GM10248 (cell line): ENCODE measurements around the gene LGALS3BP.

Experiments used
- CTCF ChIA-PET: fragments of 300-600 bp; sonication (Branson Sonifier 250); formaldehyde crosslinking; extraction: SDS; loops from one replicate; lab custom pipeline; 2021; ENCODE audit warnings: antibody characterized with exemption; lab: Yijun Ruan, JAX
- POLR2A ChIA-PET: fragments of 350-650 bp; sonication (Branson Sonifier 250); formaldehyde crosslinking; extraction: SDS; loops from one replicate; lab custom pipeline; 2020; ENCODE audit warnings: antibody characterized with exemption; lab: Yijun Ruan, JAX
- DNase-seq: peaks from one replicate; pipeline ENCODE4 v3.0.0; 2012; ENCODE audit errors: extremely low spot score
- TF ChIP-seq, protein P1 (sequence below): IDR thresholded peaks from 2 replicates; pipeline ENCODE4 v1.5.1; 2012; ENCODE audit warnings: mild to moderate bottlenecking, low read depth; ENCODE audit errors: extremely low read depth, missing control alignments, control extremely low read depth

LGALS3BP gene

DNA sequence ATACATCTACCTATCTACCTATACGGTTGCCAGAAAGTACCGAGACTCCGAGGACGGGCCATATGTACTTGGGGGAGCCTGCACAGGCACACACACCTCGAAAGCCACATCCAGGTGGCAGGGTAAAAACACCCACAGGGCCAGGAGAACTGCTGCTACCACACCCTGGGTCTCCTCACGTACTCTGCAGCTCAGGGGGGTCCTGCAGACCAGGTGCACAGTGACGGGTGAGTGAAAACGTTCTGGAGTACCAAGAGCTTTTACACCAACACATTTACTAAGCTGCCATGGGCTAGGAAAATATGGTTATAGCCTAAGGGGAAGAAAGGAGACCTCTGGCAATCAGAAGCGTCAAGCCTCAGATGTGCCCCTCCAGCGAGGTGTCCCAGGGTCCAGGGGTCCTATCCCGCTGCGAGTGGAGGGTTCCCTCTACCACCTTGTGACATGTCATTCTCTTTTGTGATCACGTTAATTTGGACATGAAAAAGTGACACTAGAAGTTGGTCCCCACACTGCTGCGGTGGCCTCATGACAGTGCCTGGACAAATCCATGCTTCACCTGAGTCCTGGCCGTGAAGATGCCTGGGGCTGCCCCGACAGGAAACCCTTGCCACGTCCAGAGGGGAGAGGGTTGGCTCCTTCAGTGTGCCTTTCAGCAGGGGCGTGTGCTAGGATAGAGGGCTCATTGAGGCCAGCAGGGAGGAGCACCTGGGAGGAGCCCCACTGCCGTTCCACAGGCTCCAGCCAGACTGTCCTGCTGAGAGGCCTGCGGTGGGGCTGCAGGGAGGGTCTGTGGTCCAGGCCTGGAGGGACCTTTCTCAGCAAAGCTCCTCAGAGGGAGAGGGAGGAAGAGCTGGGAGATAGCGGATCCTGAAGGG is 28.0 kb upstream of the LGALS3BP start:
- CTCF ChIA-PET, result interaction anchor here (1.1 kb wide), 1 partner anchor 38 kb away, joined by 5 read pairs; no protein-coding TSS in a partner anchor
- DNase-seq, result no peak
- TF ChIP-seq, protein P1, sequence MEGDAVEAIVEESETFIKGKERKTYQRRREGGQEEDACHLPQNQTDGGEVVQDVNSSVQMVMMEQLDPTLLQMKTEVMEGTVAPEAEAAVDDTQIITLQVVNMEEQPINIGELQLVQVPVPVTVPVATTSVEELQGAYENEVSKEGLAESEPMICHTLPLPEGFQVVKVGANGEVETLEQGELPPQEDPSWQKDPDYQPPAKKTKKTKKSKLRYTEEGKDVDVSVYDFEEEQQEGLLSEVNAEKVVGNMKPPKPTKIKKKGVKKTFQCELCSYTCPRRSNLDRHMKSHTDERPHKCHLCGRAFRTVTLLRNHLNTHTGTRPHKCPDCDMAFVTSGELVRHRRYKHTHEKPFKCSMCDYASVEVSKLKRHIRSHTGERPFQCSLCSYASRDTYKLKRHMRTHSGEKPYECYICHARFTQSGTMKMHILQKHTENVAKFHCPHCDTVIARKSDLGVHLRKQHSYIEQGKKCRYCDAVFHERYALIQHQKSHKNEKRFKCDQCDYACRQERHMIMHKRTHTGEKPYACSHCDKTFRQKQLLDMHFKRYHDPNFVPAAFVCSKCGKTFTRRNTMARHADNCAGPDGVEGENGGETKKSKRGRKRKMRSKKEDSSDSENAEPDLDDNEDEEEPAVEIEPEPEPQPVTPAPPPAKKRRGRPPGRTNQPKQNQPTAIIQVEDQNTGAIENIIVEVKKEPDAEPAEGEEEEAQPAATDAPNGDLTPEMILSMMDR, result no peak
- POLR2A ChIA-PET, result no interaction called here

DNA sequence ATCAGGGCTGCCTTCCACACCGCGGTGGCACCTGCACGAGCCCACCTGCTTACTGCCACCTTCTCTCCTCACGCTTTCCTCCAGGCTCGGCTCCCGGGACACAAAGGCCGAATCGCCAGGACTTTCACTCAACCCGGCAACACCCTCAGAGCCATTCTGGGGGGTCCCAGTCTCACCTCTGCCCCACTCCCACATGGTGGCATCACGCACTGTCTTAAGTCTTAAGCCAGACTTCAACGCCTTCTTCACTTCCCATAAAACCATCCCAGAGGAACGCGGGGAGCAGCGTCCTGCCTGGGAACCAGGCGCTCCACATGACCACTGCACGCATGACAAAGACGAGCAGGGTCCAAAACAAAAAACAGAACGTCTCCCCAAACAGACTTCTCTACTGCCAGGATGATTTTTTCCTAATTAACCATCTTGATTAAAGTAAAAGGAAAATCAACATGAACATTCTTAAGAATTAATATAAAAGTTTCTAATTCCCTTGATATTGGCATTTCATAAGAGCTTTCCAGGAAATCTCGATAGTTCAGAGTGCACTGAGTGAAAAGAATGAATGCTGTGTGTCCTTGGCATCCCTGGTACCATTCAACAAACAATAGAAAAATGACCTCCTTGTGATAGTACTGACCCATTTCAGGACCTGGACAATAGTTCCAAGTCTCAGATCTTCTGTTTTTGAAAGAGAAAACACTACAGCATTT is 27.2 kb upstream of the LGALS3BP start:
- TF ChIP-seq, protein P1, result no peak
- ChIA-PET POLR2A (no interaction called here), CTCF (no interaction called here)
- no peak for DNase-seq

DNA sequence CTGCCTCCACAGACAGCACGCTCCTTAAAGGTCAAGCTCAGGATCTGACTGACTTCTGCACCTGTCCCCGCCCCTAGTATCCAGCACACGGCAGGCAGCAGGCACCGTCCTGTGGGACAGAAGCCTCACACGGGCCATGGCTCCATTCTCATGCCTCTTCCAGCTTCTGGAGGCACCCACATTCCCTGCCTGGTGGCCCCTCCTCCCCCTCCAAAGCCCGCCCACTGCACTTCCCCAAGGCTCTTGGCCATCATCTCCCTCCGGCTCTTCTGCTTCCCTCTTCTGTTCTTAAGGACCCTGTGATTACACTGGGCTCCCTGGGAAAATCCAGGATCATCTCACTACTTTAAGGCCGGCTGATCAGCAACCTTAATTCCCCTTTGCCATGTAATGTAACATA is 26.3 kb upstream of the LGALS3BP start:
- DNase-seq, result no peak
- TF ChIP-seq, protein P1, result no peak
- ChIA-PET POLR2A (interaction anchor here (0.6 kb wide), 1 partner anchor 157 kb away, joined by 3 read pairs; no protein-coding TSS in a partner anchor), CTCF (no interaction called here)

DNA sequence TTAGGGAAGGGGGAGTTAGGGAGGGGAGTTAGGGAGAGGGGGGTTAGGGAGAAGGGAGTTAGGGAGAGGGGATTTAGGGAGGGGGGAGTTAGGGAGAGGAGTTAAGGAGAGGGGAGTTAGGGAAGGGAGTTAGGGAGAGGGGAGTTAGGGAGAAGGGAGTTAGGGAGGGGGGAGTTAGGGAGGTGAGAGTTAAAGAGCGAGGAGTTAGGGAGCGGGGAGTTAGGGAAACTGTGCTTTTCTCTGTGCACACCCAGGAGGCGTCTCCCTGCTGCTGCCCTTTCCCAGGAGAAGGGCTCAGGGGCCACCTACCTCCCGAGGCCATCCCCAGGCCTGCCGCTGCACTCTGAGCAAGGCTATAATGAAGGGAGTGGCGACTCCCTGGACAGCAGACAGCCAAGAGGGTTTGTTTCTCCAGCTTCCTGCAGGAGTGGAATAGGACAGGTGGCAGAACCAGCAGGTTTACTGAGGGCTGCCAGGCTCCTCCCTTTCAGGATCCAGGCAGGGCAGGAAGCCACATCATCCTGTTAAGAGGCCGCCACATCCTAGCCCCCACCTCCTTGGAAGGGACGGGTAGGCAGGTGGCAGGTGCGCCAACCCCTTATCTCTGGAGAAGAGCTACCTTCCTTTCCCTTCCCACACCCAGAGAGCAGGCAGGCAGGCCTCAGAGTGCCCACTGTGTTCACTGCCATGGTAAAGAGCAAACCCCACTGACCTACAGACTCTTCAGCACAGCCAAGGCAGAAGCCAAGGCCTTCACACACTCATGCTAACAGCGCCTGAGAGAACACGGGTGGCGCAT is 25.5 kb upstream of the LGALS3BP start:
- DNase-seq, result no peak
- TF ChIP-seq, protein P1, result no peak
- POLR2A ChIA-PET, result no interaction called here
- CTCF ChIA-PET, result no interaction called here

DNA sequence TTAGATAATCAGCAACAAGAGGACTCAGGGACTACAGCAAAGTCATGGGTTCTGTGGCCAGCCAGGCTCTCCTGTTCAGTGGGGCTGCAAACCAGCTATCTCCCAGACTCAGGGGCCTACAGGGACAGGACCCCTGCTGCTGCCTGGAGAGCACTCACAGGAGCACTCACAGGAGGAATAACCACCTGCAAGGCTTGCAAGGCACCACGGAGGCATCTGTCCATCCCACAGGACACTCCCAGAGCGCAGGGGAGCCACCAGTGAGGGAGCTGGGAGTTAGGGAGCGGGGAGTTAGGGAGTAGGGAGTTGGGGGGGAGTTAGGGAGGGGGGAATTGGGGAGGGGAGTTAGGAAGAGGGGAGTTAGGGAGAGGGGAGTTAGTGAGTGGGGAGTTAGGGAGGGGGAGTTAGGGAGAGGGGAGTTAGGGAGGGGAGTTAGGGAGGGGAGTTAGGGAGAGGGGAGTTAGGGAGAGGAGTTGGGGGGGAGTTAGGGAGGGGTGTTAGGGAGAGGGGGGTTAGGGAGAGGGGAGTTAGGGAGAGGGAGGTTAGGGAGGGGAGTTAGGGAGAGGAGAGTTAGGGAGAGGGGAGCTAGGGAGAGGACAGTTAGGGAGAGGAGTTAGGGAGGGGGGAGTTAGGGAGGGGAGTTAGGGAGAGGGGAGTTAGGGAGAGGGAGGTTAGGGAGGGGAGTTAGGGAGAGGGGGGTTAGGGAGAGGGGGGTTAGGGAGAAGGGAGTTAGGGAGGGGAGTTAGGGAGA is 24.1 kb upstream of the LGALS3BP start:
- TF ChIP-seq, protein P1, result no peak
- ChIA-PET CTCF (no interaction called here), POLR2A (interaction anchor here (0.6 kb wide), 1 partner anchor 1038 kb away, joined by 7 read pairs; no protein-coding TSS in a partner anchor)
- no peak for DNase-seq
